M059J (cell line): ENCODE measurements around the gene PAK4. TPM values are rescaled to one million over a fixed set of nuclear protein-coding genes. Genes with fewer than 3 reads are reported as not detected.
"Not testable (repeated sequence)": the region's sequence is repeated elsewhere in the genome, so short reads cannot be mapped to it uniquely, and the experiment has no call there.

Experiments
- DNase-seq: peaks from one replicate; pipeline ENCODE4 v3.0.0-alpha.2; 2012; ENCODE audit warnings: low read depth
- total RNA-seq: library from RNA; depleted of rRNA; stranded (reverse); fragments of >200 nt; shearing (Covaris generic); gene quantifications from 2 replicates; pipeline ENCODE4 v1.2.3, GENCODE V29; 2014

Gene PAK4
- total RNA-seq, 1 experiment from 2014 or later: 10.9 TPM

DNA sequence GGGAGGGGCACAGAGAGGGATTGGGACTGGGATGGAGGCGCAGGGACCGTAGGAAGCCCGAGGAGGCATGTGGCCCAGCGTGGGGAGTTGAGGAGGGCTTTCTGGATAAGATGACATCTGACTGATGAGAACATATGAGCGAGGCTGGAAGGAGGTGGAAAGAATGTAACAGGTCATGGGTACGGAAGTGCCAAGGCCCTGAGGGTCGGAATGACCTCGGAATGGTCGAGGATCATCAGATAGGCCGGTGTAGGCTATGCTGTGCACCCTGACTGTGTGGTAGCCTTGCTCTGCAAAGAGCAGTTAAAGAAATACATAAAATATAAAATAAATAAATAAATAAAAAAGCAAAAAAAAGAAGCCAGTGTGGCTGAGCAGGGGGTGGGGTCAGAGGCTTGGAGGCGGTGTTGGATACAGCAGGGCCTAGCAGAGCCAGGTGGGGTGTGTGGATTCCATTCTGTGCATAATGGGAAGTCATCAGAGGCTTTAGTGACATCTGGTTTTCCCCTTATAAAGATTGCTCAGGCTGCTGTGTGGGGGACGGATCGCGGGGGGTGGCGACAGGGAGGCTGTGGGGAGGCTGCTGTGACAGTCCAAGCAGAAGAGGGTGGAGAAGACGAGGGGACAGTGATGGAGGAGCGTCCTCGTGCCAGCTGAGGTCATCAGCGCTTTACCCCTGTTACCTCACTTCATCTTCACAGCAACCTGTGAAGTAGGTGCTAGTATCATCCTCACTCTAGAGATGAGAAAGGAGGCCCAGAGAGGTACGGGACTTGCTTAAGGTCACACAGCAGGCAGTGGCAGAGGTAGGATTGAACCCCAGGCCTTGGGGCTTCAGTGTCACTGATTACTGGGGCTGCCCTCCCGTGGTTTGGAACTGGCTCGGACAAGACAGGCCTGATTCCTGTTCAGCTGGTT, 5.0 kb downstream of the PAK4 start:
- DNase-seq: no peak

DNA sequence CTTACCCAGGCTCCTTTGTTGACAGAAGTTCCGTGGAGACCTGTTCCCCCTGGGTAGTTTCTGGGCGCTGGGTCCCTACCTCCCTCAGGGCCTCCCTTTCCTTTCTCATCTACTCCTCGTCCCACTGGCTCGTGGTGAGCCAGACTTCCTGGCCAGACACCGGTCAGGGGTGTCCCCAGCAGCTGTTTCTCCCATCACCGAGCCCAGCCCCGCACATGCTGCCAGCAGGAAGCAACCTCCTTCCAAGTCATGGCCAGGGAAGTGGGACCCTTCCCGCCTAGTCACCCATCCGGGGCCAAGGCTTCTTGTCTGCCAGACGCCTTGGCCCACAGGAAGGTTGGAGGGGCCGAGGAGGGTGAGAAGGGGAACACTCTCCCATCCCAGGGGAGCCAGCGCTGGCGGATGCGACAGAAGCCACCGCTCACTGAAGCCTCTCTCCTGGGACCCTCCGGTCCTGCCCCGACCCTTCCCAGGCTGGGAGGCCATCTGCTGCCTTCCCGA, 5.7 kb downstream of the PAK4 start:
- DNase-seq: no peak

DNA sequence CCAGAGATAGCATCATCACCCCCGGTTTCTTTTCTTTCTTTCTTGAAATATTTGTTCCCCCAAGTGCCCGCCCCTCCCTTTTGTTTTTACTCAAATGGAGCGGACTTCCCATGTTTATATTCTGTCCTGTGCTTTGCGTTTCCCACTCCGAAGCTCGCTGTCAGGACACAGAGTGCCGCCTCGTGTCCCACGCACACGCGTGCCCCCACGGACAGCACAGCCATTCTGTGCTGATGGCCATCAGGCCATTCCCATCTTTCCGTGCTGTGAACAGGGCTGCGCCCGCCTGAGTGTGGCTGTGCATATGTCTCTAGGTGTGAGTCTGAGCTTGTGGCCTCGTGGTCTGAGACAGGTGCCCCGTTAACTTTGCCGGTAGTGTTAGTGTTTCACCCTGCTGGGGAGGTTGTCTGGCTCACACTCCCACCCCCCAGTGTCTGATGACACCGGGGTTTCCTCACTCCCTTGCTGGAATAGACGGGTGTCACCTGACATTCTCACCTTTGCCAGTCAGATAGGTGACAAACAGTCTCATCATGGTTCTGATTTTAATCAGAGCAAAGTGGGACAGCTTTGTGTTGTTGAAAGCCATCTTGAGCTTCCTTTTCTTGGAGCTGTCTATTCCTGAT, 6.9 kb downstream of the PAK4 start:
- DNase-seq: no peak

DNA sequence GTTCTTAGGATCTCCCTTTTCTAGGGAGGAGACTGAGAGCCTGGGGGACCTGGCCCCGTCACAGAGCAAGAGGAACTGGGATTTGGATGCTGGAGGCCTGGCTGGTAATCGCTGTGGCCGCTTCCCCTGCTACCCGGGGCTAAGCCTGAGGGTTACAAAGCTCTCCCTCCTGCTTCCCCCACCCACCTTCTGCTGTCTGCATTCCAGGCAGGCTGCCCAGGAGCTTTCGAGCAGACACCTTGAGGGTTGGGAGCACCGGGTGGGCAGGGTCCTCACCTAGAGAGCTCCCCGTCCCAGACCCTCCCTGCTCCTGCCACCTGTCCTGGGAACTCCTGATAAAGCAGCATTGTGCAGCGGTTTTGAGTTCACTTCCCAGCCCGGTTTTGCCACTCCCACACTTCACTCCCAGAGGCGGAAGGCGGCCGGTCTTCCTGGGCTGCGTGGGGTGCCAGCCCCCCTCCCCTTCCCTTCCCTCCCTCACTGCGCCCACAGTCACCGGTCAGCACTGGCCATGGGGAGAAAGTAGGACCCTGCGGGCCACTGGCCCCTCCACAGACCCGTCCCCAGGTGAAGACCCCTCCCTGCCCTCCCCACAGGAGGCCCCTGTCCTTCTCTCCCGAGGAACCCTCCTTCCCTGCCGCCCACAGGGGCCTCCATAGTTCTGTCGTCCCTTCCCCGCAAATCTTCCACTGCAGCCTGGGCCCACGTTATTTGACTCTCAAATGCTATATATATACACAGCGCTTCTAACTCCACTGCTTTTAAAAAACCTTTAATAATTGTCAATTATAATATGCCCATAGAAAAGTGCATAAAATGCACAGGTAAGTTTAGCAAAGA, 8.1 kb downstream of the PAK4 start:
- DNase-seq: no peak

DNA sequence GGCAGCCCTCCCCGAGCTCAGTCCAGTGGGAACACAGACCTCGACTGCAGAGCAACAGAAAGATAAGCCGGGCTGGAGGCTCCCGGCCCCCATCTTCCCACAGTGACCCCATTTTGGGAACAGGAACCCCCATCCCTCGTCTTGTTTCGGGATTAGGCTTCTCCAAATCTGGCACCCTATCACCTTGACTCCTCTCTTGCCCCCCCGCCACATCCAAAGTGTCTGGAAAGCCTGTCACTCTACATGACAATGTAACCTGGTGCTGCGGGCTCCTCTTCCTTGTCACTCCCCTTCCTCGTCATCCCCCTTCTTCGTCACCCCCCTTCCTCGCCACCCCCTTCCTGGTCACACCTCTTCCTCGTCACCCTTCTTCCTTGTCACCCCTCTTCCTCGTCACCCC, 10.1 kb downstream of the PAK4 start:
- DNase-seq: no peak

DNA sequence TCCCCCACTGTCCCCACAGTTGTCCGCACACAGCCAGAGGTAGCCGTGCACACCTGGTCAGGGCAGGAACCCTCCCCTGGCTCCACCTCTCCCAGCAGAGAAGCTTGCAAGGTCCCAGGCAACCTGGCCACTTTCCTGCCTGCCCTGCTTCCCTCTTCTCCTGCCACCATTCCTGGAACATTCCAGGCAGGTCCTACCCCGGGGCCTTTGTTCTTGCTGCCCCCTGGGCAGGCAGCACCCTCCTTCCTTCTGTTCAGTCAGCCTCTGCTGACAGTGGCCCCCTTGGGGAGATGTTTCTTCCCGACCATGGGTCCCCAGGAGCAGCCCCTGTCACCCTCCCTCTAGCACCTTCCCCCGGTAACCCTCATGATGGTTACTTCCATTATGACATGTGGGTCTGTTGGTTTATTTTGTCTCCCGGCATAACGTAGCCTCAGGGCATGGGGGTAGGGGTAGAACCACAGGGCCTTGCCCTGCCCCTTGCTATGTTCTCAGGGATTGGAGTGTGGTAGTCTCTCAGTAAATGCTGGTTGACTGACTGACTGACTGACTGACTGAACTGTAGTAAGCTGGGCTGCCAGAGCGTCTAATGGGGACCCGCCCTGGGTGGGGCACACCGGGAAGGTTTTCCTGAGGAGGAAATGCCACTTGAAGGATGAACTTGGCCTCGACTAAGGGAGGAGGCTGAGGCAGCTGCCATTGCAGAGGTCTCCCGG, 10.8 kb downstream of the PAK4 start:
- DNase-seq: no peak

DNA sequence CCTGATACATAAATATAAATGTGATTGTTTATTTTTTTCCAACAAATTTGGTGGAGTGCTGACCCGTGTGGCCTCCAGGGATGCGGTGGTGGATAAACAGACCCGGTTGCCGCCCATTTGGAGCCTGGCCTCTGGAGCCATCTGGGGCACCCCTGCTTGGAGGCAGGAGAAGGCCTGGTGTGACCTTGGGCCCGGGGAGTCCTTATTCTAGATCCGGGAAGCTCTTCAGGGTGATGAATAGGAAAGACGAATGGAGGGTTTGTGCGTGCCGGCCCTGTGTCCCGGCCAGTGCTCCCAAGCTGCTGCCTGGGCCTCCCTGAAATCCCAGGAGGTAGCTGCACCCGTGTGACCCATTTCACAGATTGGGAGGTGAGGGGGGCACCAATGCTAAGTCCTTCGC, 11.5 kb downstream of the PAK4 start:
- DNase-seq: no peak

DNA sequence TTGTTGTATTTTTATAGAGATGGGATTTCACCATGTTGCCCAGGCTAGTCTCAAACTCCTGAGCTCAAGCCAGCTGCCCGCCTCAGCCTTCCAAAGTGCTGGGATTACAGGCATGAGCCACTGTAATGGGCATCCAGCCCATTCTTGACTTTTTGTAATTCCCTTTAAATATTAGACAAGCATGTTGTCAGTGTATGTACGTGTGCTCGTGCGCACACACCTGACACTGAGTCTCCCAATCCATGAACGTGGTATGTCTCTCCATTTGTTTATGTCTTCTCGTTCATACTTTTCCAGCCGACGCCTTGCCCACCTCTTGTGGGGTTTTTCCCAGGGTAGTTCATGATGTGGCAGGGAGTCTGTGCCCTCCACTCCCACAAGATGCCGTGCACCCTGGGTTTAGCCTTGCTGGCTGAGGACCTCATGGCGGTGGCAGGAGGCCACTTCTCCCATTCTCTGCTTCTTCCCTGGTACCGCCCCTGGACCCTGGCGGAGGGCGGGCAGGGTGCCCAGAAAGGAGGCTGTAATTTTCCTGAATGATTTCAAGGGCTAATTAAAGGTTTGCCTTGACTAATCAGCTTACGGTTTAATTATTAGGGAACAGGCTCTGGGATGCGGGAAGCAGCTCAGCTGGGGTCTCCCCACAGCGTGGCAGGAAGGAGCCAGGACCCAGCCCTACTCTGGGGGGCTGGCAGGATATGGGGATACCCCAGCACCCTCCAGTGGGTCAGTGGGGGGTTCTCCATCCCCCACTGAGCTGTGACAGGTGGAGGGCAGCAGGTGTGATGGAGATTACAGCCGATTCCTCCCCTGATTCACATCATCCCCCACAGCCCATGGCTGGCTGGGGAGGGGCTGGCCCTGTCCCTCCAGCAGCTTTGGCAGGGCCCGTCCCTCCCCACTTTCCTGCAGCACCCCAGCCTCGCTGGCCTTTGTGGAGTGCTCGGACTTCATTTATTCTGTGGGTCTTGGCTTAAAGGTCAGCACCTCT, 12.9 kb downstream of the PAK4 start:
- DNase-seq: peak; percentile 7

DNA sequence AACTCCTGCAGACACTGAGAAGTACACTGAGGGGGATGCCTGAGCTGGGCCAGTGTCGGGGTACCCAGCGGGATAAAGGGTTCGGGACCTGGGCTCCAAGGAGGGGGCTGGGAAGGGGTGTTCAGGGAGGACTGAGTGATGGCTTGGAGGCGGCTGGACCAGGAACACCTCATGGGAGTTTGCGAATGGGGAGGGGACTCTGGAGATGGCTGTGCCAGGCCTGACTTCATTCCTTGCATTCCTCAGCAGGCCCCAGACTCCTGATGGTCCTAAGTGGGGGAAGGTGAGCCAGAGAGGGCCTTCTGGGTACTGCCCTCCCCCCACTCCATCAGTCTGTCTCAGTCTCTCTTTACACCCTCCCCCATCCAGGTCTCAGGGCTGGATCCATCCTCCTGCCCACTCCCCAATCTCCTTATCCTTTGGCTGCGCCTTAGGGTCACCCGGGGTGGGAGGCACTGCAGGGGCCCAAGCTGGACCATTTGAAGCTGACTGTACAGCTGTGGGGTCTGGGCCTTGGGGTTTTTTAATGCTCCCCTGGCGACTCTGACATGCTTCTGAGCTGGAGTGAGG, 13.8 kb downstream of the PAK4 start:
- no peak for DNase-seq

DNA sequence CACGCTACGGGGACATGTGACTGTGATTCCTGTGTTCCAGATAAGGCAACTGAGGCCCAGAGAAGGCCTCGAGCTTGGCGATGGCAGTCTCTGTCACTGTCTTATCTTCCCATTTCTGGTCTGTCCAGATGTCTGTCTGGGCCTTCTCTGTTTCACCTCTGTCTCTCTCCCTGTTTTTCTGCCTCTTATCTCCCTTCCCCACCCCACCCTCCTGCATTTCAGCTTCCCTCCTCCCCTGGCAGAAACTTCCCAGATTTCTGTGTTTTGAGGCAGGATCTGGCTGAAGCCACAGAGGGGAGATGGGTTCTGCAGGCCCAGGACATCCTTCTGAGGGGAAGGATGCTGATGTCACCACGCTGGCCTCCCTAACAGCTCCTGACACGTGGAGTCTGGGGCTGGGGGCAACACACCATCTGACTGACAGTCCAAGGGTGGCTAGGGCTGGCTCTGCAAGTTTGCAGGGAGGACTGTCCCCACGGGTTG, 14.4 kb downstream of the PAK4 start:
- no peak for DNase-seq

DNA sequence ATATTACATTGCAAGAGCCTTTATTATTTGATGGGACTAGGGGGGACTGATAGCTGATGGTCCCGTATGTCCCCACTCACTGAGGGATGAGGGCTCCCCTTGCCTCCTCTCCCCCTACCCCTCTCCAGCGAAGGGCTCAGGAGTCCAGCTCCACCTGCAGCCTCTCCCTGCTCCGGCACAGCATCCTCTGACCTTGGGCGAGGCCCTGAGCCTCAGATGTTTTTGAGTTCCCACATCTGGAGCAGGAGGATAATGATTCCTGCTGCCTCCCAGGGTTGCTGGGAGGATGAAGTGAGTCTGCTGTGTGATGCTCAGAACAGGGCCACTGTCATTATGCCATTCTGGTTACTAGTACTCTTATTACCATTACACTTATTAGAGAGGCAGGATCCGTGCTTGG, 15.0 kb downstream of the PAK4 start:
- no peak for DNase-seq

DNA sequence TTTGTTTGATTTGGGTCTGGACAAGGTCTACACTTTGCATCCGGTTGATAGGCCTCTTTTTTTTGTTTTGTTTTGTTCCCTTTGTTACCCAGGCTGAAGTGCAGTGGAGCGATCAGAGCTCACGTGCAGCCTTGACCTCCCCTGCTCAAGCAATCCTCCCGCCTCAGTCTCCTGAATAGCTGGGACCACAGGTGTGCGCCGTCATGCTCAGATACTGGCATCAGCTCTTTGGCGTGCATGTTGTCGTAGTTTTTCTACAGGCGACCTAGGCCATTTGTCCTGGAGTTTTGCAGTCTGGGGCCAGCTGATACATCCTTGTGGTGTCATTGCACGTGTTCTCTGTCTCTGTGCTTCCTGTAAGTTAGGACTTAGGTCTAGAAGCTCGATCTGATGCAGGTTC, 16.3 kb downstream of the PAK4 start:
- no peak for DNase-seq

DNA sequence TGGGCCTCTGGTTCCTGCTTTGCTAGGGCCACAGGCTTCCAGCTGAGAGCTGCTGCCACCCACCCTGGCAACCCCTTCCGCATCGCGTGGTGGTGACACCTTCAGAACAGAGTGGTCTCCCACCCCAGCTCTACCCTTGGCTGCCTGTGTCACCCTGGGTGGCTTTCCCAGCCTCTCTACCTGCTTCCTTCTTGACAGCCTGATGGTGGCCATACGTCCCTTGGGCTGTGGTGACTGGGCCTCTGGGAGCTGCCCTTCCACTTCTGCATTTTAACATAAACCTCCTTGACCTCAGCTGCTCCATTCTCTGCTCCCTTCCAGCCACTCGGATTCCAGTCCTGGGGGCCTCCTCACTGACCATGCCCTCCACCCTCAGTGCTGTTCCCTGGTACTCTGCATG, 17.0 kb downstream of the PAK4 start:
- no peak for DNase-seq

DNA sequence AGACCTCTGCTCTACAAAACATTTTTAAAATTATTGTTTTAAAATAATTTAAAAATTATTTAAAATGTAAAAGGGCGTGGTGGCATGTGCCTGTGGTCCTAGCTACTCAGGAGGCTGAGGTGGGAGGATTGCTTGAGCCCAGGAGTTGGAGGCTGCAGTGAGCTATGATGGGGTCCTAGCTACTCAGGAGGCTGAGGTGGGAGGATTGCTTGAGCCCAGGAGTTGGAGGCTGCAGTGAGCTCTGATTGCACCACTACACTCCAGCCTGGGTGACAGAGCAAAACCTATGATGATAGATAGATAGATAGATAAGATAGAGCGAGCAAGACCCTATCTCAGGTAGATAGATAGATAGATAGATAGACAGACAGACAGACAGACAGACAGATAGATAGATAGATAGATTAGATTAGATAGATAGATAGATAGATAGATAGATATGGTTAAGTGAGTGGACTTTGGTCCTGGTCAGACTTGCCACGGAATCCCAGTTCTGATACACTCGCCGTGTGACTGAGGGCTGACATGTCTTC, 18.2 kb downstream of the PAK4 start:
- not testable (repeated sequence) for DNase-seq

DNA sequence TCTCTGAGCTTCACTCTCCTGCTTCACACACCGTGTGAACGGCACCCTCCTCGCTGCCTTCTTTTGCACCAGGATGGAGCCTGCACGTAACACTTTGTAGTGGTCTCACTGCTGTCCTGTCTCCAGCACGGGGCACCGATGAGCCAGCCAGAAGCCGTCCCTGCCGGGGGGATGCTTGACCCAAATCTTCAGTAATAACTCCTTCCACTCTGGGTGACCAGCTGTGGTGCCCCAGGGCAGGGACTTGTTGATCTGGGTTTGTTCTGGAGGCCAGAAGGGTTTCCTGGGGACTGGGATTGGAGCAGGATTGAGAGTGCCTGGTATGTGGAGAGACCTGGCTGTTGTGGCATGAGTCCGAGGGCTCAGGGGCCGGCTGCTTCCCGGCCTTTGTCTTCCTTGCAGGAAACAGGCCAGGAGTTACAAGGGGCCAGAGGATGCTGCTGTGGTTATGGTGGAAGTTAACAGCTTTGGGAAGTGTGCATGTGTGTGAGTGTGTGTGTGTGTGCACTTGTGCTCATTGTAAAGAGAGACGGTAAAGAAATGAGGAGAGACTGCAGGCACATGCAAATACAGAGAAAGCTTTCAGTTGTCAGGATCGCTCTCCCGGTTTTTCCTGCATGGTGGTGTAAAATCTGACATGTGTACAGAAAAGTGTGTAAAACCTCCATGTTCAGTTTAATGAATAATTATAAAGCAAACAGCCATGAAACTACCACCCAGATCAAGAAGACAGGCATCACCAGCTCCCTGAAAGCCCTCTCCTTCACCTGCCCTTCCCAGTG, 18.9 kb downstream of the PAK4 start:
- DNase-seq: no peak

DNA sequence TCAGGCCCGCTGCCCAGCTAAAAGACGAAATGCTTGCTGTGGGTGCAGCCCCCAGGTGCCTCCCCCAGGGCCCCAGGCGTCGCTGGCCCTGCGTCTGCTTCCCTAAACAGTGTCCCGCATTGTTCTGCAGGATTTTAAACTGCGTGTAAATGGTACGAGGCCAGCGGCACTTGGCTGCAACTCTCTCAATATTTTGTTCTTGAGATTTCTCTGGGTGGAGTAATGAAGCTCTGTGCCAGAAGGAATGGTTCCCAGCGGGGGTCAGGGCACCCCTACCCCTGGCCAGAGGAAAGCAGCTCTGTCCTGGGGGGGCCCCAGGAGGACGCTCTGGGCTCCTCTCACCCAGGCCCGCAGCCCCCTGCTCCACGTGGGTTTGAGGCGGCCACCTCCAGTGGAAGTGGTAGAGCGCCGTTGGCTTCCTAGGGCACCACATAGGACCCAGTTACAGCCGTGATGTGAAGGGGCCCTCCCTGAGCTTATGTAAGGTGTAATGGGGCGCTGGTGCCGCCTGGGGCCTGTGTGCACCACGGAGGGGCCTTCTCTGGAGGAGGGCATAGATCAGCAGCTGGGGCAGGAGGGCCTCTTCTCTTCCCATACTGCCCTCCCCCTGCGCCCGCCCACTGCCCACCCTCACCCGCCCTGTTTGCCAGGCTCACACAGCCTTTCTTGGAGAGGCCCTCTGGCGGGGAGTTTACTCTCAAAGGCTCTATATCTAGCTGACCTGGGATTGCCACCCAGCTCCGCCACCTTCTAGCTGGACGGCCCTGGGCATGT, 19.8 kb downstream of the PAK4 start:
- no peak for DNase-seq

DNA sequence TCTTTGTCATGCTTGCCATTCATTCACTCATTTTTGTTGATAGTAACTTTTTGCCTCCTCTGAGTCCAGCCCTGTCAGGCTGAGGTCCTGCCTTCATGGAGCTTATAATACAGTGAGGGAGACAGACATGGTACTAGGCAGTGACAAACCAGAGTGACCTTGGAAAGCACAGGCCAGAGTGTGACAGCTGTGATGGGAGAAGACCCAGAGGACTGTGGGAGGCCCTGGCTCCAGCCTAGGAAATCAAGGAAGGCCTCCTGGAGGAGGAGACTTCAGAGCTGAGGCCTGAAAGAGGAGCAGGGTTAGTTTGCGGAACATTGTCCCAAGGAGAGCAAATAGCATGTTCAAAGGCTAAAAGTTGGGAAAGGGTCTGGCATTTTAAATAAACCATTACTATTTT, 20.5 kb downstream of the PAK4 start:
- DNase-seq: no peak
